Cortex of kidney (tissue), 1 donor: ENCODE results near the gene IL1R1.

Experiments
- DNase-seq: peaks from one replicate; lab custom pipeline; 2025; lab: John Stamatoyannopoulos, UW

Gene IL1R1

GRCh38 chr2:102176172-102176571 is 33.6 kb downstream of the IL1R1 start:
- DNase-seq: no peak

DNA sequence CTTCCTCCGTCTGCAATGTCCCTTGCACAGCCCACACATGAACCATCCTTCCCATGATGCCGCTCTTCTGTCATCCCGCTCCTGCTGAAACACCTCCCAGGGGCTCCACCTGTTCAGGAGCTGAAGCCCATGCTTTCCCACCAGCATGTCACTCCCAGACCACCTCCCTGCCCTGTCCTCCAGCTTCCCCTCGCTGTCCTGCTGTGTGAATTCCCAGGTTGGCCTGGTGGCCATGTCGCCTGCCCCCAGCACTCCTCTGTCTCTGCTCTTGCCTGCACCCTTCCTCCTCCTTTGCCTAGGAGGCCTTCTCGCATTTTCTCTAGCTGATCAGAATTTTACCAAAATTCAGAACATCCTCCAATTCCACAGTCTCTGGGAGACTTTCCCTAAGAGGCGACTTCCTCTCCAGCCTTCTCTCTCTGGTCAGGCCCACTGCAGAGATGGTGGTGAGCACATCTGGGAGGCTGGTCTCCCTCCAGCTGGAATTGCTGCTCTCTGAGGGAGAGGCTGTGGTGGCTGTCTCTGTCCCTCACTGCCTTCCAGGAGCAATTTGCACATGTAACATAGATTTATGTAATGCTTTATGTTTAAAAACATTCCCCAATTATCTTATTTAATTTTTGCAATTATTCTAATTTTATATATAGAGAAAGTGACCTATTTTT is 35.4 kb downstream of the IL1R1 start:
- DNase-seq: no peak

- DNase-seq: no peak
These were observed 36.5 kb downstream of the IL1R1 start for GRCh38 chr2:102179061-102179460.

- no peak for DNase-seq
These were observed 37.5 kb downstream of the IL1R1 start for GRCh38 chr2:102179788-102180686.

DNA sequence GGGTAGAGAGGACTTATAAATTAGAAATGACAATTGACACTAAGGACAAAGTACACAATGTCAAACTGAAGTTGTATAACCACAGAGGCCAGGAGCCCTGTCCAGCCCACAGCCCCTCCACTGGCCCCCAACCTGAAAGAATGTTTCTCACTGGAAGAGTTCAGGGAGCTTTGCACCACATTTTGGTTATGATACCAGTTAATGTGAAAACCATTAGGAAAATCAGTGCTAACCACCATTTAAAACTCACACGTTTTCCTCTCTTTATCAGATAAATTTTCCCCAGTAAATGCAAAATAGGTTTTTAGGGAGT is 38.1 kb downstream of the IL1R1 start:
- DNase-seq: no peak

- DNase-seq: no peak
These were observed 38.8 kb downstream of the IL1R1 start for GRCh38 chr2:102181376-102181775.

- no peak for DNase-seq
These were observed 39.5 kb downstream of the IL1R1 start for GRCh38 chr2:102181919-102182635.

DNA sequence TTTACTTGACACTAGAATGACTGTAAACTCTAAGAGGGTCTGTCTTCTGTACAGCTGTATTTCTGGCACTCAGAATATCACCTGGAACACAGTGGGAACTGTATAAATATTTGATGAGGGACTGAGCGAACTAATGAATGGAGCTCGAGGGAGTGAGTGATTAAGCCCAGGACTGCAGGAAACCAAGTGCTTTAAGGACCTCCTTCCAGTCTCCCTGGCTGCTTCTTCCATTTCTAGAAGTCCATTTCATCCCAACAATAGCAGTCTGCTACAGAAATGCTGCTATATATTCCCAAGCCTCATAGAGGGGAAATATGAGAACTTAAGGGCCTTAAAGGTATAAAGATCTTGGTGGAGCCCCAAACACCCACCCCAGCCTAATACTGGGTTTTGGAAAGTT is 41.5 kb downstream of the IL1R1 start:
- DNase-seq: no peak

DNA sequence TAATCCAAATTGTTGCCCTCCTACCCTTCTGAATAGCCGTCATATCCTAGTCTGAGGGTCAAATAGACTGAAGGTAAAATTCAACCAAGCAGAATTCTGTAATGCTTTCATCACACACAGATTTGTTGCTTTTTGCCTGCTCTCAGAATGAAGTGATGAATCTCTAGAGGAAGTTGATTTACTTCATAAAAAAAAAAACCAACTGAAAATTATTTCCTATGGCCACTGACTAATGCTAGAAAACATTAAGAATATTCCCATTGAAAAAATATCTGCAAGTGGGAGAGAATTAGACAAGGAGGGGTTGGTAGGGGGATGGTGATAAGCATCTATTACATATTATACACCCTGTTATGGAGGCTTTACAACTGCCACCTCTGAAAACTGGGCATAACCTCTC is 42.0 kb downstream of the IL1R1 start:
- DNase-seq: no peak

DNA sequence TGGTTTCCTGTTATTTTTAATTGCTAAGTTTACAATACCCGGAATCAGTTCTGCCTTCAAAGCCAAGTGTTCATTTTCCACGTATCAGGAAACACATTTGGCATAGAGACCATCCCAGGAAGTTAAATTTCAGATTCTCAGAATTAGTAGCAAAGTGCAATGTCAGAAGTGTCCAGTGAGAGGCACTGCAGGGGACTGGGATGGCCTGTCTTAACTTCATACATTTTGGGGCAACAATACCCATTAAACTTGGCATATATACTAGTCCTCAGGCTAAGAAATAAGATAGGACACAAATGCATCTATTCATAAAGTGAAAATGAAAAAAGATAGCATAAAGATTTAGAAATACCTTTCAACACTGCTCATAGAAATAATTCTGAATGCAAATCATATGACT is 42.8 kb downstream of the IL1R1 start:
- DNase-seq: no peak

DNA sequence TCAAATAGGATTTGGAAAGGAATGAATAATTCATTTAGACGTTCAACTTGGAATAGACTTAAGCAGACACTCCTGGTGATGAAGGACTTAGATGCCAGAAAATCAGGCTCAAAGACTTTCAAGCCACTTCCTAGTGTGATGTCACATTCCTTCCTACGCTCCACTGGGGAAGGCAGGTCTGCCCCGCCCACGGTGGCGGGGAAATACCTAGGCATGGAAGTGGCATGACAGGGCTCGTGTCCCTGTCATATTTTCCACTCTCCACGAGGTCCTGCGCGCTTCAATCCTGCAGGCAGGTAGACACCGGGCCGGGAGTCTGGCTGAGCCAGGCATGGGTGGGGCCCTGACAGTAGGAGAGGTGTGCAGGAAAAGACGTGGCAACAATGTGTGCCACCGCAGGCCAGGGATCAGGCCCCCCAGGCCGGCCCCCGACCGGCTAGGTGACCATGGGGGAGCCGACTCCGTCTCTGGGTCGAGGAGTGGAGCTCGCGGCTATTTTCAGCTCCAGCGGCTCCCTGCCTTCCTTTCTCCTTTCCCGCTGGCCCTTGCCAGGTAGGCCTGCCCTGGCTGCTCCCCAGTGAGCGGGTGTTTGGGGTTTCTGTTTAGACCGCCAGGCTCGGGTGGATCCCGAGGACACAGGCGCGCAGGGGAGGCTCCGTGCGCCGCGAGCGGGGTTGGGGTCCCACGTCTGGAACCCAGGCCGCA is 44.4 kb downstream of the IL1R1 start, which contains the start of gene IL1RL2:
Gene IL1RL2, plus strand, starts transcription at position 233 of the 705 bp plus-strand sequence. CDS start 845 bp downstream, outside the sequence.
- DNase-seq: no peak

GRCh38 chr2:102187496-102188150 is 45.1 kb downstream of the IL1R1 start:
- no peak for DNase-seq

GRCh38 chr2:102190430-102191107 is 48.0 kb downstream of the IL1R1 start:
- DNase-seq: no peak

DNA sequence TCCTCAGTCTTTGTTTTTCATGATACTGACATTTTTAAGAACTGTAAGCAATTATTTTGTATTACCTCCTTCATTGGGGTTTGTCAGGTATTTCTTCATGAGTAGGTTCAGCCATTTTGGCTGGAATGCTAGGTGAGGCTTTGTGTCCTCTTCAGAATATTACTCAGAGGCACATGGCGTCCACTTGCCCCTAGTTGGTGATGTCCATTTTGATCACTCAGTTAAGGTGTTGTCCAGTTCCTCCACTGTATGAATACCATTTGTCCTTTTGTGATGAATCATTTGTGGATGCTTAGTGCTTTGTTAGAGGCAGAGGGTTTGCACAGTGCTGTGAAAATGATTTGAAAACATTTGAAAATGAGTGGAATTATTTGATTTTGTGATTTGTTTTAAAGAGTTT is 49.0 kb downstream of the IL1R1 start:
- no peak for DNase-seq

GRCh38 chr2:102193074-102193473 is 50.5 kb downstream of the IL1R1 start:
- no peak for DNase-seq

DNA sequence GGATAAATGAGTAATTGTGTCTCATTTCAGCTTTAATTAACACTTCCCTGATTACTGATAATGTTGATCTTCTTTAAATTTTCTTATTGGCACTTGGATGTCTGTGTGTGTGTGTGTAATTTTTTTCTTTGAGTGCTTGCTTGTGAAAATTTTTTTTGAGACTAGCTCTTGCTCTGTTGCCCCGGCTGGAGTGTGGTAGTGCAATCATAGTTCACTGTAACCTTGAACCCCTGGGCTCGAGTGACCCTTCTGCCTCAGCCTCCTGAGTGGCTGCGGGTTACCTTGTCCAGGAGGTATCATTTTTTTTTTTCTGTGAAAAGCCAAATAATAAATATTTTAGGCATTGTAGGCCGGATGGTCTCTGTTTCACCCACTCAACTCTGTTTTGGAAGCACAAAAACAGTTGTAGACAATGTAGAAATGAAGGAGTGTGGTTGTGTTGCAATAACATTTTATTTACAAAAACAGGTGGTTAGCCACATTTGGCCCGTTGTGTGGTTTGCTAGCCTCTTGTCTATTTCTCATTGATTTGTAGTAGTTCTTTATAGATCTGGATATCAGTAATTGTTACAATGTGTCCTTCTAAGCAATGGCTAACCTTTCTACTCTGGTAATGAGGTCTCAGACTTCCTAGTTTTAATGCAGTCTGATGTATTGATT is 52.2 kb downstream of the IL1R1 start:
- DNase-seq: no peak

GRCh38 chr2:102197389-102198137 is 55.0 kb downstream of the IL1R1 start:
- DNase-seq: no peak

- DNase-seq: no peak
These were observed 58.0 kb downstream of the IL1R1 start for GRCh38 chr2:102200539-102200938.

- no peak for DNase-seq
These were observed 62.1 kb downstream of the IL1R1 start for GRCh38 chr2:102204638-102205037.
